ENCODE results near the gene CATSPERB. TPM values are rescaled to one million over a fixed set of nuclear protein-coding genes. Genes with fewer than 3 reads are reported as not detected.

CATSPERB gene
- total and polyA plus RNA-seq, 2 experiments from 2014 or later: 0.27 to 0.38 TPM

DNA sequence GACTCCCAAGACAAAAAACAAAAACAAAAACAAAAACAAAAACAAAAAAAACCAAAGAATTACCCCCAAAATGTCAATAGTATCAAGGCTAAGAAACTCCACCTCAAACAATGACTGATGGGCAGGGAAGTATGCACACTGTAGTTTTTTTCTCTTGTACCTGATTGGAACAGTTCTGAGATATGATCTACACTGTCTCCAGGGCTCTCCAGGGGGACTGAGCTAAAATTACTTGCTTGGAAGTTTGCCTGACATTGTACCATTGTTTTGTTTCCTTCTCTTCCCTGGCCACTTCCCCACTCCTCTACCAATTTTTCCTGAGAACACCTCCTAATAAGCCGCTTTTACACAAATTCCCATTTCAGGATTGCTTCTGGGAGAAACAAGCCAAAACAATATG, 22.3 kb upstream of the CATSPERB start:
- no peak overlapping the region for H3K4me3 Mint-ChIP-seq
- Histone ChIP-seq H4K20me1 (replicated peaks; ENCODE audit: insufficient read depth) (no peaks in the 10 kb centered on the region), H3K27ac (ENCODE audit: low read depth) (no peak overlapping the region), H2AFZ (no peak overlapping the region), H3K9me2 (ENCODE audit: insufficient read depth) (no peaks in the 10 kb centered on the region), H3K4me3 (no peak overlapping the region), H3K27me3 (ENCODE audit: insufficient read depth) (no peaks in the 10 kb centered on the region), H3K4me2 (no peak overlapping the region), H3K4me1 (ENCODE audit: insufficient read depth) (0 out of 2 replicates have a peak, but pooled peaks cover 4% of the 10 kb centered on the region), H3K36me3 (ENCODE audit: insufficient read depth) (no peaks in the 10 kb centered on the region), H3F3A (replicated peaks; ENCODE audit: low read depth) (no peaks in the 10 kb centered on the region), H3K79me2 (replicated peaks; ENCODE audit: insufficient read depth) (no peaks in the 10 kb centered on the region)
- no peak for ATAC-seq
- H3K4me1 Mint-ChIP-seq: peaks cover 11% of the 10 kb centered on the region
- H3K27me3 Mint-ChIP-seq (ENCODE audit: insufficient read depth, low read depth, poor library complexity): no peaks in the 10 kb centered on the region
- no peak for DNase-seq (ENCODE audit: low spot score)
- TF ChIP-seq REST (IDR thresholded peaks at IDR 0.05; ENCODE audit: unreplicated experiment): no peak
- TF ChIP-seq ZNF114 (CRISPR knock-in tag; IDR thresholded peaks at IDR 0.05): no peak
- TF ChIP-seq POLR2AphosphoS5 (IDR thresholded peaks at IDR 0.05; ENCODE audit: low read depth): no peak
- no peak for TF ChIP-seq NANOG (IDR thresholded peaks at IDR 0.05; ENCODE audit: borderline replicate concordance)
- TF ChIP-seq ETS1 (IDR thresholded peaks at IDR 0.05): no peak
- no peak for TF ChIP-seq ZNF331 (CRISPR knock-in tag; IDR thresholded peaks at IDR 0.05; ENCODE audit: low read depth)
- no peak for TF ChIP-seq JUNB (IDR thresholded peaks at IDR 0.05; ENCODE audit: unreplicated experiment)
- TF ChIP-seq, protein P1, sequence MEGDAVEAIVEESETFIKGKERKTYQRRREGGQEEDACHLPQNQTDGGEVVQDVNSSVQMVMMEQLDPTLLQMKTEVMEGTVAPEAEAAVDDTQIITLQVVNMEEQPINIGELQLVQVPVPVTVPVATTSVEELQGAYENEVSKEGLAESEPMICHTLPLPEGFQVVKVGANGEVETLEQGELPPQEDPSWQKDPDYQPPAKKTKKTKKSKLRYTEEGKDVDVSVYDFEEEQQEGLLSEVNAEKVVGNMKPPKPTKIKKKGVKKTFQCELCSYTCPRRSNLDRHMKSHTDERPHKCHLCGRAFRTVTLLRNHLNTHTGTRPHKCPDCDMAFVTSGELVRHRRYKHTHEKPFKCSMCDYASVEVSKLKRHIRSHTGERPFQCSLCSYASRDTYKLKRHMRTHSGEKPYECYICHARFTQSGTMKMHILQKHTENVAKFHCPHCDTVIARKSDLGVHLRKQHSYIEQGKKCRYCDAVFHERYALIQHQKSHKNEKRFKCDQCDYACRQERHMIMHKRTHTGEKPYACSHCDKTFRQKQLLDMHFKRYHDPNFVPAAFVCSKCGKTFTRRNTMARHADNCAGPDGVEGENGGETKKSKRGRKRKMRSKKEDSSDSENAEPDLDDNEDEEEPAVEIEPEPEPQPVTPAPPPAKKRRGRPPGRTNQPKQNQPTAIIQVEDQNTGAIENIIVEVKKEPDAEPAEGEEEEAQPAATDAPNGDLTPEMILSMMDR (conservative IDR thresholded peaks at IDR 0.05; ENCODE audit: low read depth in 2 of 2): no peak
- TF ChIP-seq CREB1 (CRISPR knock-in tag; IDR thresholded peaks at IDR 0.05; ENCODE audit: low read depth): no peak
- TF ChIP-seq EZH2phosphoT487 (IDR thresholded peaks at IDR 0.05; ENCODE audit: unreplicated experiment): no peak
- no peak for TF ChIP-seq ZNF462 (CRISPR knock-in tag; IDR thresholded peaks at IDR 0.05)
- no peak for TF ChIP-seq STAT1 (IDR thresholded peaks at IDR 0.05; ENCODE audit: unreplicated experiment)
- no peak for TF ChIP-seq EZH2 (IDR thresholded peaks at IDR 0.05; ENCODE audit: low read depth, unreplicated experiment)
- no peaks in the 10 kb centered on the region for H3K9me3 Mint-ChIP-seq
- no peaks in the 10 kb centered on the region for H3K36me3 Mint-ChIP-seq (ENCODE audit: low read depth)
- H3K27ac Mint-ChIP-seq: no peak overlapping the region; the same call in 1 of the 2 replicates

Measured in GM23338 (cell line).